OCI-LY7 (cell line): ENCODE measurements around the gene IQSEC1. TPM values are rescaled to one million over a fixed set of nuclear protein-coding genes. Genes with fewer than 3 reads are reported as not detected.

Experiments used
- BruUV-seq: library from RNA; stranded (reverse); fragments of 400-500 nt; replicated peaks from 2 replicates; lab custom pipeline; 2021; lab: Mats Ljungman, UMichigan
- CTCF ChIA-PET: fragments of 300-600 bp; sonication (Branson Sonifier 250); formaldehyde crosslinking; loops from one replicate; lab custom pipeline; 2022; ENCODE audit warnings: antibody characterized with exemption; ENCODE audit not compliant: unreplicated experiment; lab: Charles Lee
- POLR2A ChIA-PET: fragments of 300-600 bp; sonication (Branson Sonifier 250); formaldehyde crosslinking; loops from one replicate; lab custom pipeline; 2022; ENCODE audit warnings: antibody characterized with exemption; lab: Charles Lee
- DNase-seq: peaks from one replicate; pipeline ENCODE4 v3.0.0-alpha.2; 2015; ENCODE audit warnings: low spot score
- H2AFZ ChIP-seq: fragments of 200-600 bp; sonication (generic), shearing (Covaris generic); 2 replicates; pipeline ENCODE4 v1.6.1; 2014; ENCODE audit warnings: mild to moderate bottlenecking, antibody characterized with exemption, low read length, moderate library complexity
- H3K27ac ChIP-seq: fragments of 200-600 bp; sonication (generic); 2 replicates; pipeline ENCODE4 v1.5.1; 2014; ENCODE audit warnings: mixed run types, low read depth, mild to moderate bottlenecking, moderate library complexity, low read length, inconsistent platforms; ENCODE audit not compliant: poor library complexity, severe bottlenecking
- H3K36me3 ChIP-seq: fragments of 200-600 bp; sonication (generic); 2 replicates; pipeline ENCODE4 v1.6.1; 2014; ENCODE audit warnings: mild to moderate bottlenecking, antibody characterized with exemption, low read length, moderate library complexity, mixed read lengths; ENCODE audit not compliant: insufficient read depth
- H3K4me1 ChIP-seq: fragments of 200-600 bp; sonication (generic); 2 replicates; pipeline ENCODE4 v1.5.1; 2014; ENCODE audit warnings: mild to moderate bottlenecking, low read length; ENCODE audit not compliant: insufficient read depth, poor library complexity, severe bottlenecking
- H3K4me2 ChIP-seq: fragments of 200-600 bp; sonication (generic); 2 replicates; pipeline ENCODE4 v1.6.1; 2014; ENCODE audit warnings: mild to moderate bottlenecking, low read length
- H3K4me3 ChIP-seq: fragments of 200-600 bp; sonication (generic); 2 replicates; pipeline ENCODE4 v1.5.1; 2014; ENCODE audit warnings: mild to moderate bottlenecking, low read depth, low read length; ENCODE audit not compliant: poor library complexity, severe bottlenecking
- H3K79me2 ChIP-seq: fragments of 200-600 bp; sonication (generic); 2 replicates; pipeline ENCODE4 v1.6.1; 2016; ENCODE audit warnings: low read depth, mild to moderate bottlenecking, low read length, moderate library complexity, mixed read lengths; ENCODE audit not compliant: insufficient read depth
- H3K9me2 ChIP-seq: fragments of 200-600 bp; sonication (generic); 2 replicates; pipeline ENCODE4 v1.6.1; 2016; ENCODE audit warnings: mild to moderate bottlenecking, low read length, mixed read lengths; ENCODE audit not compliant: insufficient read depth
- H3K9me3 ChIP-seq: fragments of 200-600 bp; sonication (generic); 2 replicates; pipeline ENCODE4 v1.6.1; 2014; ENCODE audit warnings: mild to moderate bottlenecking, mixed run types, low read length, mixed read lengths
- H4K20me1 ChIP-seq: fragments of 200-600 bp; sonication (generic); 2 replicates; pipeline ENCODE4 v1.6.1; 2014; ENCODE audit warnings: mild to moderate bottlenecking, antibody characterized with exemption, low read length, moderate library complexity, mixed read lengths; ENCODE audit not compliant: insufficient read depth
- EZH2phosphoT487 ChIP-seq: fragments of 200-600 bp; sonication (generic); IDR thresholded peaks from 2 replicates; pipeline ENCODE4 v1.6.1; 2018; ENCODE audit warnings: low read depth, borderline replicate concordance, mild to moderate bottlenecking, mixed run types, antibody characterized with exemption, low read length, moderate library complexity, mixed read lengths
- intact Hi-C: fragments of 100-400 bp; cut with micrococcal nuclease; formaldehyde crosslinking; loops from one replicate; pipeline ENCODE4 v1.10.0; 2022; ENCODE audit not compliant: unreplicated experiment
- total RNA-seq, 2 experiments: library from RNA; depleted of rRNA in 1 of 2; stranded (reverse); fragments of >200 nt in 1 of 2; shearing (Covaris generic) in 1 of 2; gene quantifications; 2 replicates each; pipeline ENCODE4 v1.2.3, GENCODE V29; 2014 to 2022
- TF ChIP-seq, protein P1 (sequence below): fragments of 200-600 bp; sonication (generic); conservative IDR thresholded peaks from 2 replicates; pipeline ENCODE4 v1.5.1; 2014; ENCODE audit warnings: mild to moderate bottlenecking, antibody characterized with exemption, low read length, moderate library complexity, mixed read lengths

IQSEC1 gene
- total RNA-seq, 2 experiments from 2014 or later, result 25.2 to 70.1 TPM

- Histone ChIP-seq H3K9me2 (no peaks in the 10 kb centered on the region), H3K4me3 (no peak overlapping the region), H3K4me2 (no peak overlapping the region), H3K27ac (no peak overlapping the region), H3K79me2 (no peaks in the 10 kb centered on the region), H3K4me1 (no peaks in the 10 kb centered on the region), H3K36me3 (peaks cover 39% of the 10 kb centered on the region), H4K20me1 (no peaks in the 10 kb centered on the region), H2AFZ (no peak overlapping the region), H3K9me3 (no peaks in the 10 kb centered on the region)
- intact Hi-C loops, result no loop called here
- TF ChIP-seq, protein P1, sequence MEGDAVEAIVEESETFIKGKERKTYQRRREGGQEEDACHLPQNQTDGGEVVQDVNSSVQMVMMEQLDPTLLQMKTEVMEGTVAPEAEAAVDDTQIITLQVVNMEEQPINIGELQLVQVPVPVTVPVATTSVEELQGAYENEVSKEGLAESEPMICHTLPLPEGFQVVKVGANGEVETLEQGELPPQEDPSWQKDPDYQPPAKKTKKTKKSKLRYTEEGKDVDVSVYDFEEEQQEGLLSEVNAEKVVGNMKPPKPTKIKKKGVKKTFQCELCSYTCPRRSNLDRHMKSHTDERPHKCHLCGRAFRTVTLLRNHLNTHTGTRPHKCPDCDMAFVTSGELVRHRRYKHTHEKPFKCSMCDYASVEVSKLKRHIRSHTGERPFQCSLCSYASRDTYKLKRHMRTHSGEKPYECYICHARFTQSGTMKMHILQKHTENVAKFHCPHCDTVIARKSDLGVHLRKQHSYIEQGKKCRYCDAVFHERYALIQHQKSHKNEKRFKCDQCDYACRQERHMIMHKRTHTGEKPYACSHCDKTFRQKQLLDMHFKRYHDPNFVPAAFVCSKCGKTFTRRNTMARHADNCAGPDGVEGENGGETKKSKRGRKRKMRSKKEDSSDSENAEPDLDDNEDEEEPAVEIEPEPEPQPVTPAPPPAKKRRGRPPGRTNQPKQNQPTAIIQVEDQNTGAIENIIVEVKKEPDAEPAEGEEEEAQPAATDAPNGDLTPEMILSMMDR, result no peak
- no peak for TF ChIP-seq EZH2phosphoT487
- POLR2A ChIA-PET, result no interaction called here
- CTCF ChIA-PET, result no interaction called here
- no peak for DNase-seq
- BruUV-seq, result no TSS peak
These were observed 140.5 kb downstream of the IQSEC1 start for GRCh38 chr3:12932754-12933153.

DNA sequence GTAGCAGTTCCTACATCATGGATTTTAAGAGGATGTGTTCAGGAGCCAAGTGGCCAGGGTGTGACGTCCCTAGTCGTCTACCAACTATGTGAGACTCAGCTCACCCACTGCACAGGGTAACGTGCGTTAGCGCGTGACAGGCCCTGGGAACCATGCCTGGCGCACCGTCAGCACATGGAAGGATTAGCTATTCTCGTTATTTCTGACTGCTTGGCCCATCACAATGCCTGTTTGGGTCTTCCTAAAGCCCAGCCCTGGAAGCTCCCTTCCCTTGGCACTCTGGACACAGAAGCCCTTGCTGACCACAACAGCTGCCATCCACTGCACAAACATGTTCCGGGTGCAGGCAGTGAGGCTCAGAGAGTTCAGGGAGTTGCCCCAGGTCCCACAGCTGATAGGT, 140.9 kb downstream of the IQSEC1 start:
- ChIA-PET CTCF (interaction anchor here (1.0 kb wide), 1 partner anchor 67 kb away, joined by 3 read pairs; no protein-coding TSS in a partner anchor), POLR2A (interaction anchor here (0.6 kb wide), 1 partner anchor 249 kb away, joined by 3 read pairs; no protein-coding TSS in a partner anchor)
- DNase-seq, result no peak
- Histone ChIP-seq H4K20me1 (no peaks in the 10 kb centered on the region), H2AFZ (no peak overlapping the region), H3K27ac (no peak overlapping the region), H3K4me3 (no peak overlapping the region), H3K4me2 (no peak overlapping the region), H3K4me1 (no peaks in the 10 kb centered on the region), H3K9me3 (no peaks in the 10 kb centered on the region), H3K9me2 (no peaks in the 10 kb centered on the region), H3K36me3 (peaks cover 39% of the 10 kb centered on the region), H3K79me2 (no peaks in the 10 kb centered on the region)
- intact Hi-C loops, result no loop called here
- BruUV-seq, result no TSS peak
- TF ChIP-seq EZH2phosphoT487, result no peak
- TF ChIP-seq, protein P1, result no peak

DNA sequence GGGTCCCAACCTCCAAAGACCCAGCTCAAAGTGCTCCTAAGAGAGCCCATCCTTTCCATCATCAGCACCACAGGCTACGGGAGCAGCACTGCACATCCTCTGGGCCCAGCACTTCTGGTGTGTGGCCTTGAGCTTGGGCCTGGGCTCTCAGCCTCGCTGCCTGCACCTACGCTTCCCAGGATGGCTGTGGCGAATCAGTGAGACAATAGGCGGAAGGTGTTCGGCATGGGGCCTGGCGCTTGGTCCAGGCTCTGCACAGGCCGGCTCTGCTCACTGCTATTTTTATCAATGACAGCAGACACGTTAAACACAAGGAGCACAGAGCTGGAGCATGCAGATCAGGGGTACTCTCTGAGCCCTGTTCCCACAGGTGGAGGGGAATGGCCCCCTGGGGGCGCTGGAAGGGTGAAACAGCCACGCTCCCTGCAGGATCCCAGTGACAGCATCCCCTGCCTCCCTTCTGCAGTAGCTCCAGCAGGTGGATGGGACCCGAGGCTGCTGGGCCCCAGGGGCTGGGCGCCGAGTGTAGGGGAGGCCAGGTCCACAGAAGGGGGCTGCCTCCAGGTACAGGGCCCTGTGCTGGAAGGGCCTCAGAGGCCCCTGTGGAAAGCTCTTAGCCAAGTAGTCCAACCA, 141.8 kb downstream of the IQSEC1 start:
- POLR2A ChIA-PET, result interaction anchor here (1.0 kb wide), 1 partner anchor 18 kb away, joined by 5 read pairs; no protein-coding TSS in a partner anchor
- CTCF ChIA-PET, result interaction anchor here (0.6 to 1.0 kb wide), 2 partner anchors 65 to 68 kb away, joined by 3 read pairs; no protein-coding TSS in a partner anchor
- intact Hi-C loops, result no loop called here
- H3K36me3 ChIP-seq, result peaks cover 42% of the 10 kb centered on the region
- no peaks in the 10 kb centered on the region for H4K20me1 ChIP-seq
- BruUV-seq, result no TSS peak
- TF ChIP-seq, protein P1, result no peak; the same call in 1 of the 2 replicates
- no peak for TF ChIP-seq EZH2phosphoT487
- DNase-seq, result no peak
- H3K4me1 ChIP-seq, result no peaks in the 10 kb centered on the region
- H2AFZ ChIP-seq, result no peak overlapping the region
- no peak overlapping the region for H3K27ac ChIP-seq
- H3K9me3 ChIP-seq, result no peaks in the 10 kb centered on the region
- H3K9me2 ChIP-seq, result no peaks in the 10 kb centered on the region
- H3K4me3 ChIP-seq, result no peak overlapping the region
- H3K79me2 ChIP-seq, result no peaks in the 10 kb centered on the region
- H3K4me2 ChIP-seq, result no peak overlapping the region
